Neuron (in vitro differentiated cells): ENCODE measurements around the gene TP53TG3B.
"Not testable (repeated sequence)": the region's sequence is repeated elsewhere in the genome, so short reads cannot be mapped to it uniquely, and the experiment has no call there.

Experiments used
- H2AFZ ChIP-seq: one replicate; pipeline ENCODE4 v1.6.1; 2013; ENCODE audit warnings: low read depth, mild to moderate bottlenecking, inconsistent platforms, low read length, moderate library complexity
- H3K27me3 ChIP-seq: one replicate; pipeline ENCODE4 v1.6.1; 2013; ENCODE audit warnings: low read length; ENCODE audit not compliant: insufficient read depth
- H3K36me3 ChIP-seq: one replicate; pipeline ENCODE4 v1.6.1; 2013; ENCODE audit warnings: low read length; ENCODE audit not compliant: insufficient read depth
- H3K4me1 ChIP-seq: one replicate; pipeline ENCODE4 v1.6.1; 2013; ENCODE audit warnings: low read length; ENCODE audit not compliant: insufficient read depth
- H3K4me3 ChIP-seq: 2 replicates; pipeline ENCODE4 v1.5.1; 2013; ENCODE audit warnings: mild to moderate bottlenecking, low read length, moderate library complexity
- H3K9me3 ChIP-seq: one replicate; pipeline ENCODE4 v1.6.1; 2013; ENCODE audit warnings: low read length

Gene TP53TG3B

GRCh38 chr16:33360541-33360940 lies at the start of gene TP53TG3B:
Gene TP53TG3B (plus strand): TSS chr16:33360841. CDS start chr16:33360909, 68 bp downstream.
- not testable (repeated sequence) for H3K4me1 ChIP-seq, H3K27me3 ChIP-seq, H3K4me3 ChIP-seq, H3K9me3 ChIP-seq, H2AFZ ChIP-seq, H3K36me3 ChIP-seq

DNA sequence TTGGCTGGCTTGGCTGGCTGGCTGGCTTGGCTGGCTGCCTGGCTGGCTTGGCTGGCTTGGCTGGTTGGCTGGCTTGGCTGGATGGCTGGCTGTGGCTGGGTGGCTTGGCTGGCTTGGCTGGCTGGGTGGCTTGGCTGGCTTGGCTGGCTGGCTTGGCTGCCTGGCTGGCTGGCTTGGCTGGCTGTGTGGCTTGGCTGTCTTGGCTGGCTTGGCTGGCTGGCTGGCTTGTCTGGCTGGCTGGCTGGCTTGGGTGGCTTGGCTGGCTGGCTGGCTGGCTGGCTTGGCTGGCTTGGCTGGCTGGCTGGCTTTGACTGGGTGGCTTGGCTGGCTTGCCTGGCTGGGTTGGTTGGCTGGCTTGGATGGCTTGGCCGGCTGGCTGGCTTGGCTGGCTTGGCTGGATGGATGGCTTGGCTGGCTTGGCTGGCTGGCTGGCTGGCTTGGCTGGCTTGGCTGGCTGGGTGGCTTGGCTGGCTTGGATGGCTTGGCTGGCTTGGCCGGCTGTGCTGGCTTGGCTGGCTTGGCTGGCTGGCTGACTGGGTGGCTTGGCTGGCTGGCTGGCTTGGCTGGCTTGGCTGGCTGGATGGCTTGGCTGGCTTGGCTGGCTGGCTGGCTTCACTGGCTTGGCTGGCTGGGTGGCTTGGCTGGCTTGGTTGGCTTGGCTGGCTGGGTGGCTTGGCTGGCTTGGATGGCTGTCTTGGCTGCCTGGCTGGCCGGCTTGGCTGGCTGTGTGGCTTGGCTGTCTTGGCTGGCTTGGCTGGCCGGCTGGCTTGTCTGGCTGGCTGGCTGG lies 24.2 kb upstream of the TP53TG3B start:
- H2AFZ ChIP-seq, H3K36me3 ChIP-seq, H3K27me3 ChIP-seq, H3K4me3 ChIP-seq, H3K4me1 ChIP-seq, H3K9me3 ChIP-seq: not testable (repeated sequence)

GRCh38 chr16:33337627-33338542 lies 22.8 kb upstream of the TP53TG3B start:
- not testable (repeated sequence) for H3K4me1 ChIP-seq, H3K9me3 ChIP-seq, H3K4me3 ChIP-seq

GRCh38 chr16:33338543-33338951 lies 22.1 kb upstream of the TP53TG3B start:
- not testable (repeated sequence) for H3K4me1 ChIP-seq, H3K36me3 ChIP-seq, H3K27me3 ChIP-seq, H3K4me3 ChIP-seq, H3K9me3 ChIP-seq, H2AFZ ChIP-seq

More at GRCh38 chr16:33337627-33338542, 22.8 kb upstream of the TP53TG3B start:
- not testable (repeated sequence) for H2AFZ ChIP-seq, H3K27me3 ChIP-seq, H3K36me3 ChIP-seq

DNA sequence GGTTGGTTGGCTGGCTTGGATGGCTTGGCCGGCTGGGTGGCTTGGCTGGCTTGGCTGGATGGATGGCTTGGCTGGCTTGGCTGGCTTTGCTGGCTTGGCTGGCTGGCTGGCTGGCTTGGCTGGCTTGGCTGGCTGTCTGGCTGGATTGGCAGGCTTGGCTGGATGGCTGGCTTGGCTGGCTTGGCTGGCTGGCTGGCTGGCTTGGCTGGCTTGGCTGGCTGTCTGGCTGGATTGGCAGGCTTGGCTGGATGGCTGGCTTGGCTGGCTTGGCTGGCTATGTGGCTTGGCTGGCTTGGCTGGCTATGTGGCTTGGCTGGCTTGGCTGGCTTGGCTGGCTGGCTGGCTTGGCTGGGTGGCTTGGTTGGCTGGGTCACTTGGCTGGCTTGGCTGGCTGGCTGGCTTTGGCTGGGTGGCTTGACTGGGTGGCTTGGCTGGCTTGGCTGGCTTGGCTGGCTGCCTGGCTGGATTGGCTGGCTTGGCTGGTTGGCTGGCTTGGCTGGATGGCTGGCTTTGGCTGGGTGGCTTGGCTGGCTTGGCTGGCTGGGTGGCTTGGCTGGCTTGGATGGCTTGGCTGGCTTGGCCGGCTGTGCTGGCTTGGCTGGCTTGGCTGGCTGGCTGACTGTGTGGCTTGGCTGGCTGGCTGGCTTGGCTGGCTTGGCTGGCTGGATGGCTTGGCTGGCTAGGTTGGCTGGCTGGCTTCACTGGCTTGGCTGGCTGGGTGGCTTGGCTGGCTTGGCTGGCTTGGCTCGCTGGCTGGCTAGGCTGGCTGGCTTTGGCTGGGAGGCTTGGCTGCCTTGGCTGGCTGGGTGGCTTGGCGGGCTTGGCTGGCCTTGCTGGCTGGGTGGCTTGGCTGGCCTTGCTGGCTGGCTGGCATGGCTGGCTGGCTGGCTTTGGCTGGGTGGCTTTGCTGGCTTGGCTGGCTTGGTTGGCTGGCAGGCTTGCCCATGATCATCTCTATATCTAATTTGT lies 21.3 kb upstream of the TP53TG3B start:
- not testable (repeated sequence) for H3K27me3 ChIP-seq, H3K36me3 ChIP-seq, H2AFZ ChIP-seq, H3K9me3 ChIP-seq, H3K4me1 ChIP-seq, H3K4me3 ChIP-seq
